HepG2 (cell line): Measurements from ENCODE around the gene SH3BP2. TPM values are rescaled to one million over a fixed set of nuclear protein-coding genes. Genes with fewer than 3 reads are reported as not detected.

Experiments used
- ATAC-seq: fragments of 200-7000 bp; cut with Tn5 transposase; 3 replicates; pipeline ENCODE4 v1.9.1; 2020; ENCODE audit warnings: mild to moderate bottlenecking, moderate library complexity
- BruUV-seq: library from RNA; stranded (reverse); fragments of 400-500 nt; replicated peaks from 2 replicates; lab custom pipeline; 2021; lab: Mats Ljungman, UMichigan
- CTCF ChIA-PET: fragments of 300-600 bp; formaldehyde crosslinking; extraction: SDS; loops from one replicate; lab custom pipeline; 2021; ENCODE audit warnings: low total read pairs, inconsistent platforms, low intra/inter-chr PET ratio; lab: Yijun Ruan, JAX
- POLR2A ChIA-PET: fragments of 350-600 bp; sonication (Branson Sonifier 250); formaldehyde crosslinking; loops from one replicate; lab custom pipeline; 2020; ENCODE audit warnings: antibody characterized with exemption, inconsistent platforms; lab: Yijun Ruan, JAX
- DNase-seq: peaks from one replicate; pipeline ENCODE4 v3.0.0-alpha.2; 2015; ENCODE audit warnings: low spot score
- FAIRE-seq: peaks from 3 replicates; lab custom pipeline; 2011; peaks lifted over from hg19 to GRCh38; lab: Jason Lieb, UNC
- H2AFZ ChIP-seq: one replicate; pipeline ENCODE4 v1.6.1; 2011; ENCODE audit warnings: low read length, inconsistent platforms
- H3K27ac ChIP-seq: fragments of 300-600 bp; 3 replicates; pipeline ENCODE4 v1.8.0; 2011; ENCODE audit warnings: mixed run types, mild to moderate bottlenecking, mixed read lengths, low read length, inconsistent platforms; ENCODE audit not compliant: insufficient read depth; ENCODE audit errors: extremely low read length
- H3K27me3 ChIP-seq, 2 experiments: fragments of 200-600 bp in 1 of 2; 2 replicates in 1 of 2; 3 replicates in 1 of 2; pipeline versions ENCODE4 v1.6.0 to v1.8.0; 2011; ENCODE audit warnings: low read length in 2 of 2, mild to moderate bottlenecking in 2 of 2, moderate library complexity in 2 of 2, inconsistent platforms in 1 of 2; ENCODE audit not compliant: insufficient read depth in 2 of 2, control insufficient read depth in 1 of 2
- H3K36me3 ChIP-seq, 2 experiments: fragments of 200-600 bp in 1 of 2; replicated peaks in 1 of 2; 2 replicates in 1 of 2; 3 replicates in 1 of 2; pipeline versions ENCODE4 v1.5.1 to v1.8.0; 2011; ENCODE audit warnings: low read length in 2 of 2, inconsistent platforms in 1 of 2; ENCODE audit not compliant: insufficient read depth in 2 of 2, control insufficient read depth in 1 of 2
- H3K4me1 ChIP-seq: 2 replicates; pipeline ENCODE4 v1.5.1; 2012; ENCODE audit warnings: low read length, inconsistent platforms; ENCODE audit not compliant: insufficient read depth
- H3K4me2 ChIP-seq: 2 replicates; pipeline ENCODE4 v1.6.0; 2011; ENCODE audit warnings: low read depth, low read length, inconsistent platforms
- H3K4me3 ChIP-seq, 3 experiments: fragments of 200-600 bp in 1 of 3; sonication (generic), shearing (Covaris generic) in 1 of 3; replicated peaks in 1 of 3; 2 replicates each; pipeline ENCODE4 v1.5.1; 2011 to 2016; ENCODE audit warnings: low read length in 3 of 3, inconsistent platforms in 2 of 3, low read depth in 2 of 3, mild to moderate bottlenecking in 2 of 3, control low read depth in 1 of 3, mixed read lengths in 1 of 3; ENCODE audit not compliant: insufficient read depth in 1 of 3
- H3K79me2 ChIP-seq: one replicate; pipeline ENCODE4 v1.6.1; 2011; ENCODE audit warnings: low read length, inconsistent platforms; ENCODE audit not compliant: insufficient read depth
- H3K9ac ChIP-seq: 2 replicates; pipeline ENCODE4 v1.6.0; 2011; ENCODE audit warnings: mild to moderate bottlenecking, low read depth, low read length, inconsistent platforms; ENCODE audit not compliant: insufficient read depth
- H3K9me3 ChIP-seq: 2 replicates; pipeline ENCODE4 v1.5.1; 2012; ENCODE audit warnings: mild to moderate bottlenecking, low read length
- H4K20me1 ChIP-seq: 2 replicates; pipeline ENCODE4 v1.6.0; 2011; ENCODE audit warnings: inconsistent platforms, mild to moderate bottlenecking, low read length, moderate library complexity; ENCODE audit not compliant: insufficient read depth
- FOXK1 ChIP-seq: sonication (generic); formaldehyde crosslinking; IDR thresholded peaks from 2 replicates; pipeline ENCODE4 v1.4.0; 2020; ENCODE audit warnings: low read depth, missing genetic modification reagents, borderline replicate concordance
- HIVEP1 ChIP-seq: sonication (generic); formaldehyde crosslinking; IDR thresholded peaks from 2 replicates; pipeline ENCODE4 v1.4.0; 2020; ENCODE audit warnings: mild to moderate bottlenecking, missing genetic modification reagents
- HNF4A ChIP-seq: sonication (generic); formaldehyde crosslinking; IDR thresholded peaks from 2 replicates; pipeline ENCODE4 v1.4.0; 2020; ENCODE audit warnings: missing genetic modification reagents
- SALL1 ChIP-seq: sonication (generic); formaldehyde crosslinking; IDR thresholded peaks from 2 replicates; pipeline ENCODE4 v1.8.0; 2022; ENCODE audit warnings: mild to moderate bottlenecking, missing genetic modification reagents
- SAP130 ChIP-seq: IDR thresholded peaks from 2 replicates; pipeline ENCODE4 v1.6.1; 2016; ENCODE audit warnings: low read depth
- SOX6 ChIP-seq, 2 experiments: fragments of 450-650 bp in 1 of 2; sonication (generic) in 1 of 2; formaldehyde crosslinking in 1 of 2; IDR thresholded peaks; 2 replicates each; pipeline versions ENCODE4 v1.4.0 to v1.6.1; 2017 to 2020; ENCODE audit warnings: antibody characterized with exemption in 1 of 2, mild to moderate bottlenecking in 1 of 2, missing genetic modification reagents in 1 of 2
- STAG1 ChIP-seq: sonication (generic); formaldehyde crosslinking; IDR thresholded peaks from 2 replicates; pipeline ENCODE4 v1.4.0; 2020; ENCODE audit warnings: missing genetic modification reagents
- TCF7 ChIP-seq: sonication (generic); IDR thresholded peaks from 2 replicates; pipeline ENCODE4 v1.6.1; 2016; ENCODE audit warnings: antibody characterized with exemption, low read depth
- ZNF263 ChIP-seq: sonication (generic); formaldehyde crosslinking; IDR thresholded peaks from 2 replicates; pipeline ENCODE4 v1.4.0; 2020; ENCODE audit warnings: missing genetic modification reagents
- ZNF333 ChIP-seq: sonication (generic); formaldehyde crosslinking; IDR thresholded peaks from 2 replicates; pipeline ENCODE4 v1.4.0; 2020; ENCODE audit warnings: mild to moderate bottlenecking, missing genetic modification reagents, borderline replicate concordance
- ZNF777 ChIP-seq: sonication (generic); formaldehyde crosslinking; IDR thresholded peaks from 2 replicates; pipeline ENCODE4 v1.4.0; 2020; ENCODE audit warnings: missing genetic modification reagents
- ZSCAN21 ChIP-seq: sonication (generic); formaldehyde crosslinking; IDR thresholded peaks from 2 replicates; pipeline ENCODE4 v1.8.0; 2022; ENCODE audit warnings: mild to moderate bottlenecking, missing genetic modification reagents, moderate library complexity, borderline replicate concordance
- WGBS: methylation state at CpG from one replicate; pipeline ENCODE4 v1.1.6; 2017; ENCODE audit warnings: low lambda C conversion rate; 5-methylcytosine and 5-hydroxymethylcytosine counted together
- in situ Hi-C: cut with HindIII; loops from 2 replicates; pipeline ENCODE4 v1.10.0; 2017; ENCODE audit warnings: low pct_unique_long_range_greater_than_20kb; ENCODE audit not compliant: extremely low pct_ligation_motif_present
- intact Hi-C: fragments of 100-400 bp; cut with micrococcal nuclease; formaldehyde crosslinking; loops from one replicate; pipeline ENCODE4 v1.10.0; 2022; ENCODE audit not compliant: unreplicated experiment
- polyA plus RNA-seq, 8 experiments: library from polyadenylated mRNA; depleted of rRNA in 3 of 8; stranded (reverse) in 7 of 8; unstranded in 1 of 8; fragments of >200 nt; fragmentation: Illumina TruSeq in 4 of 8; extraction: Trizol in 4 of 8; gene quantifications; 2 replicates each; pipeline versions ENCODE4 v1.2.1 to v1.2.3, GENCODE V29; 2011 to 2016; ENCODE audit warnings: low read depth in 4 of 8, missing spikeins in 1 of 8, mixed read lengths in 1 of 8; ENCODE audit not compliant: insufficient read depth in 1 of 8
- total RNA-seq, 5 experiments: library from RNA; depleted of rRNA; stranded (reverse); fragments of >200 nt; fragmentation: Illumina TruSeq; extraction: Trizol; gene quantifications; 2 replicates each; pipeline ENCODE4 v1.2.3, GENCODE V29; 2016; ENCODE audit warnings: low read depth in 1 of 5
- TF ChIP-seq, protein P1 (sequence below): sonication (generic); formaldehyde crosslinking; IDR thresholded peaks from 2 replicates; pipeline ENCODE4 v1.4.0; 2020; ENCODE audit warnings: missing genetic modification reagents
- TF ChIP-seq, protein P2 (sequence below): sonication (generic); formaldehyde crosslinking; IDR thresholded peaks from 2 replicates; pipeline ENCODE4 v1.4.0; 2020; ENCODE audit warnings: missing genetic modification reagents, borderline replicate concordance
- TF ChIP-seq, protein P3 (sequence below), 2 experiments: sonication (generic) in 1 of 2; formaldehyde crosslinking in 1 of 2; IDR thresholded peaks; 2 replicates each; pipeline versions ENCODE4 v1.5.1 to v1.6.1; 2011 to 2020; ENCODE audit warnings: borderline replicate concordance in 1 of 2, low read depth in 1 of 2, low read length in 1 of 2, mild to moderate bottlenecking in 1 of 2, missing genetic modification reagents in 1 of 2, moderate library complexity in 1 of 2

The SH3BP2 gene
- total and polyA plus RNA-seq, 2 of the 13 experiments (the other 11 are each of a cell fraction or from before 2014, with no cell fraction given): 16.9 to 34.5 TPM

DNA sequence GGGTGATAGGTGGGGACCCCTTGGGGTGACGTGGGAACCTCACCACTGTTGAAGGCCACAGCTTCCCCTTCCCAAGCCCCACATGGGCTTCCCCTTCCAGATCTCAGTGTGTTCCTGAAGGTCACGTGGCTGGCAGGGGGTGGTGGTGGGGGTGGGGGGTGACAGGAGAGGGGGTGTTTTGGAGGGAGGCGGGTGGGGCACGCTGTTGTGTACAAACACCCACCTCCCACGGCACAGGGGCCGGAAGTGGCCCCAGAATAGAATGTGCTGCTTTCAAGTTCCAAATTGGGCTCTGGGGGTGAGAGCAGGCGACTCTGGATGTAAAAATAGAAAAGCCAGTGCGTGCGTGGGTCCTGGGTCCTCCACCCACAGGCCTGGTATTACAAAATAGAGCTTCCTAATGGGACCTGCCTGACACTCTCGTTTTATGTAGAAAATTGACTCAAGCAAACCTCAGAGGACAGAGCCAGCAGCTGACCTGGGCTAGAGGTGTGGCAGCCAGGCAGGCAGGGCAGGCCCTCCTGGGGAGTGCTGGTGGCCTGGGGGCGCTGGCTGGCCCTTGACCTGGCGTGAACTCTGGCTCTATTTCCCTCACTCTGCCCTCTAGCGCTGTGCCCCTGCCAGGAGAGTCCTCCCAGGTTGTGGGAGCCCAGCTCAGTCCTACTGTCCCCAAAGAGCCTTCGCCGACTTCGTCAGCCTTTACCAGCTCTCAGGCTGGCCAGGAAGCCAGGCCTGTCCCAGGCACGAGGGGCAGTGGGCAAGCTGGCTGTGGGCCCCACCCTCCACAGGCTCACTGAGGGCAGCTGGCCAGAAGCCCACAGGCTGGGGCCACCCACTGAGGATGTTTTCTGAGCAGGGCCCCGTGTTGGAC, 5.4 kb upstream of the SH3BP2 start:
- Histone ChIP-seq H2AFZ (no peak overlapping the region), H3K27me3 (no peaks in the 10 kb centered on the region), H4K20me1 (no peaks in the 10 kb centered on the region), H3K79me2 (no peaks in the 10 kb centered on the region), H3K9me3 (no peaks in the 10 kb centered on the region), H3K9ac (no peak overlapping the region), H3K4me1 (peaks cover 77% of the 10 kb centered on the region), H3K27ac (no peak overlapping the region), H3K36me3 (no peaks in the 10 kb centered on the region), H3K4me3 (peak overlapping the region in 1 of 3 experiments; percentile 61; a peak in 2 of 6 replicates), H3K4me2 (peak overlapping the region; percentile 67)
- 4% methylated on average over 9 of the region's 18 CpGs for WGBS
- no peak for FAIRE-seq
- ChIA-PET POLR2A (interaction anchor here (1.0 to 1.1 kb wide), 2 partner anchors 13 to 251 kb away, joined by 3 read pairs; no protein-coding TSS in a partner anchor), CTCF (no interaction called here)
- in situ Hi-C loops: no loop called here
- no TSS peak for BruUV-seq
- peak; percentile 11 for ATAC-seq
- DNase-seq: no peak
- intact Hi-C loops: no loop called here
- TF ChIP-seq, protein P1, sequence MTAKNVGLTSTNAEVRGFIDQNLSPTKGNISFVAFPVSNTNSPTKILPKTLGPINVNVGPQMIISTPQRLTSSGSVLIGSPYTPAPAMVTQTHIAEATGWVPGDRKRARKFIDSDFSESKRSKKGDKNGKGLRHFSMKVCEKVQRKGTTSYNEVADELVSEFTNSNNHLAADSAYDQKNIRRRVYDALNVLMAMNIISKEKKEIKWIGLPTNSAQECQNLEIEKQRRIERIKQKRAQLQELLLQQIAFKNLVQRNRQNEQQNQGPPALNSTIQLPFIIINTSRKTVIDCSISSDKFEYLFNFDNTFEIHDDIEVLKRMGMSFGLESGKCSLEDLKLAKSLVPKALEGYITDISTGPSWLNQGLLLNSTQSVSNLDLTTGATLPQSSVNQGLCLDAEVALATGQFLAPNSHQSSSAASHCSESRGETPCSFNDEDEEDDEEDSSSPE (CRISPR knock-in tag): no peak
- peak; percentile 50; the same call in 1 of the 2 replicates for TF ChIP-seq HIVEP1 (CRISPR knock-in tag)
- TF ChIP-seq, protein P2, sequence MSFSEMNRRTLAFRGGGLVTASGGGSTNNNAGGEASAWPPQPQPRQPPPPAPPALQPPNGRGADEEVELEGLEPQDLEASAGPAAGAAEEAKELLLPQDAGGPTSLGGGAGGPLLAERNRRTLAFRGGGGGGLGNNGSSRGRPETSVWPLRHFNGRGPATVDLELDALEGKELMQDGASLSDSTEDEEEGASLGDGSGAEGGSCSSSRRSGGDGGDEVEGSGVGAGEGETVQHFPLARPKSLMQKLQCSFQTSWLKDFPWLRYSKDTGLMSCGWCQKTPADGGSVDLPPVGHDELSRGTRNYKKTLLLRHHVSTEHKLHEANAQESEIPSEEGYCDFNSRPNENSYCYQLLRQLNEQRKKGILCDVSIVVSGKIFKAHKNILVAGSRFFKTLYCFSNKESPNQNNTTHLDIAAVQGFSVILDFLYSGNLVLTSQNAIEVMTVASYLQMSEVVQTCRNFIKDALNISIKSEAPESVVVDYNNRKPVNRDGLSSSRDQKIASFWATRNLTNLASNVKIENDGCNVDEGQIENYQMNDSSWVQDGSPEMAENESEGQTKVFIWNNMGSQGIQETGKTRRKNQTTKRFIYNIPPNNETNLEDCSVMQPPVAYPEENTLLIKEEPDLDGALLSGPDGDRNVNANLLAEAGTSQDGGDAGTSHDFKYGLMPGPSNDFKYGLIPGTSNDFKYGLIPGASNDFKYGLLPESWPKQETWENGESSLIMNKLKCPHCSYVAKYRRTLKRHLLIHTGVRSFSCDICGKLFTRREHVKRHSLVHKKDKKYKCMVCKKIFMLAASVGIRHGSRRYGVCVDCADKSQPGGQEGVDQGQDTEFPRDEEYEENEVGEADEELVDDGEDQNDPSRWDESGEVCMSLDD (CRISPR knock-in tag): peak; percentile 31; the same call in 1 of the 2 replicates
- TF ChIP-seq FOXK1 (CRISPR knock-in tag): no peak
- peak; percentile 86 for TF ChIP-seq ZNF263 (CRISPR knock-in tag)
- no peak for TF ChIP-seq ZNF333 (CRISPR knock-in tag)
- peak; percentile 54; the same call in 1 of the 2 replicates for TF ChIP-seq ZSCAN21 (CRISPR knock-in tag)
- peak; percentile 48; the same call in 1 of the 2 replicates for TF ChIP-seq SALL1
- TF ChIP-seq ZNF777 (CRISPR knock-in tag): no peak
- TF ChIP-seq SAP130 (CRISPR knock-in tag): peak; percentile 56
- peak; percentile 43 for TF ChIP-seq STAG1 (CRISPR knock-in tag)
- no peak for TF ChIP-seq SOX6 (IDR thresholded peaks at IDR 0.05)
- peak; percentile 38 for TF ChIP-seq SOX6 (CRISPR knock-in tag; IDR thresholded peaks at IDR 0.05)
- TF ChIP-seq HNF4A (CRISPR knock-in tag): peak; percentile 52; the same call in 1 of the 2 replicates
- TF ChIP-seq, protein P3, sequence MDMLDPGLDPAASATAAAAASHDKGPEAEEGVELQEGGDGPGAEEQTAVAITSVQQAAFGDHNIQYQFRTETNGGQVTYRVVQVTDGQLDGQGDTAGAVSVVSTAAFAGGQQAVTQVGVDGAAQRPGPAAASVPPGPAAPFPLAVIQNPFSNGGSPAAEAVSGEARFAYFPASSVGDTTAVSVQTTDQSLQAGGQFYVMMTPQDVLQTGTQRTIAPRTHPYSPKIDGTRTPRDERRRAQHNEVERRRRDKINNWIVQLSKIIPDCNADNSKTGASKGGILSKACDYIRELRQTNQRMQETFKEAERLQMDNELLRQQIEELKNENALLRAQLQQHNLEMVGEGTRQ (IDR thresholded peaks at IDR 0.05; ENCODE audit: low read depth, low read length): no peak
- TF ChIP-seq, protein P3 (CRISPR knock-in tag; IDR thresholded peaks at IDR 0.05; ENCODE audit: borderline replicate concordance): no peak
- no peak for TF ChIP-seq TCF7
